PC-9 (cell line): ENCODE measurements around the gene ALDH1A3. TPM values are rescaled to one million over a fixed set of nuclear protein-coding genes. Genes with fewer than 3 reads are reported as not detected.

Source experiments
- BruUV-seq: library from RNA; stranded (reverse); fragments of 400-500 nt; replicated peaks from 2 replicates; lab custom pipeline; 2021; lab: Mats Ljungman, UMichigan
- CTCF ChIA-PET: fragments of 300-600 bp; sonication (Branson Sonifier 250); formaldehyde crosslinking; loops from one replicate; lab custom pipeline; 2022; ENCODE audit warnings: antibody characterized with exemption; lab: Charles Lee
- POLR2A ChIA-PET: fragments of 300-600 bp; sonication (Branson Sonifier 250); formaldehyde crosslinking; loops from one replicate; lab custom pipeline; 2022; ENCODE audit warnings: antibody characterized with exemption; ENCODE audit not compliant: unreplicated experiment; lab: Charles Lee
- DNase-seq, 2 experiments: peaks; one replicate each; pipeline versions ENCODE4 v3.0.0 to v3.0.0-alpha.2; 2015 to 2022; ENCODE audit warnings: mixed read lengths in 1 of 2
- H2AFZ ChIP-seq: fragments of 200-600 bp; sonication (generic); 2 replicates; pipeline ENCODE4 v1.8.1; 2017; ENCODE audit warnings: antibody characterized with exemption
- H3F3A ChIP-seq: fragments of 200-600 bp; sonication (generic); 2 replicates; pipeline ENCODE4 v1.8.1; 2017; ENCODE audit warnings: antibody characterized with exemption, mild to moderate bottlenecking, low read depth; ENCODE audit not compliant: insufficient read depth
- H3K27ac ChIP-seq: fragments of 200-600 bp; sonication (generic); 2 replicates; pipeline ENCODE4 v1.6.1; 2016; ENCODE audit warnings: mixed run types
- H3K27me3 ChIP-seq: fragments of 200-600 bp; sonication (generic); 2 replicates; pipeline ENCODE4 v1.6.1; 2016; ENCODE audit warnings: low read depth, mixed run types; ENCODE audit not compliant: insufficient read depth
- H3K36me3 ChIP-seq: fragments of 200-600 bp; sonication (generic); 2 replicates; pipeline ENCODE4 v1.6.1; 2016; ENCODE audit warnings: low read depth, mixed run types
- H3K4me1 ChIP-seq: fragments of 200-600 bp; sonication (generic); replicated peaks from 2 replicates; pipeline ENCODE4 v1.6.1; 2016; ENCODE audit warnings: mixed run types; ENCODE audit not compliant: insufficient read depth
- H3K4me2 ChIP-seq: fragments of 200-600 bp; sonication (generic); 2 replicates; pipeline ENCODE4 v1.6.1; 2017; ENCODE audit warnings: mixed run types
- H3K4me3 ChIP-seq: fragments of 200-600 bp; sonication (generic); 2 replicates; pipeline ENCODE4 v1.6.1; 2016; ENCODE audit warnings: mixed run types
- H3K79me2 ChIP-seq: fragments of 200-600 bp; sonication (generic); 2 replicates; pipeline ENCODE4 v1.6.1; 2017; ENCODE audit warnings: low read depth, mixed run types
- H3K9me2 ChIP-seq: fragments of 200-600 bp; sonication (generic); 2 replicates; pipeline ENCODE4 v1.8.1; 2017; ENCODE audit warnings: mild to moderate bottlenecking; ENCODE audit not compliant: insufficient read depth
- H3K9me3 ChIP-seq: fragments of 200-600 bp; sonication (generic); 2 replicates; pipeline ENCODE4 v1.8.1; 2016; ENCODE audit warnings: low read depth; ENCODE audit not compliant: insufficient read depth
- H4K20me1 ChIP-seq: fragments of 200-600 bp; sonication (generic); 2 replicates; pipeline ENCODE4 v1.8.1; 2017; ENCODE audit not compliant: insufficient read depth
- EZH2 ChIP-seq: fragments of 200-600 bp; sonication (generic); IDR thresholded peaks from 2 replicates; pipeline ENCODE4 v1.8.0; 2017; ENCODE audit warnings: antibody characterized with exemption, low read depth
- intact Hi-C: fragments of 100-400 bp; cut with micrococcal nuclease; formaldehyde crosslinking; loops from one replicate; pipeline ENCODE4 v1.10.0; 2022; ENCODE audit not compliant: unreplicated experiment
- total RNA-seq: library from RNA; stranded (reverse); gene quantifications from 2 replicates; pipeline ENCODE4 v1.2.3, GENCODE V29; 2021
- TF ChIP-seq, protein P1 (sequence below): fragments of 200-600 bp; sonication (generic); conservative IDR thresholded peaks from 2 replicates; pipeline ENCODE4 v1.6.1; 2017; ENCODE audit warnings: mixed run types, antibody characterized with exemption, mild to moderate bottlenecking, moderate library complexity

The ALDH1A3 gene
- total RNA-seq, 1 experiment from 2014 or later, result 469 TPM

DNA sequence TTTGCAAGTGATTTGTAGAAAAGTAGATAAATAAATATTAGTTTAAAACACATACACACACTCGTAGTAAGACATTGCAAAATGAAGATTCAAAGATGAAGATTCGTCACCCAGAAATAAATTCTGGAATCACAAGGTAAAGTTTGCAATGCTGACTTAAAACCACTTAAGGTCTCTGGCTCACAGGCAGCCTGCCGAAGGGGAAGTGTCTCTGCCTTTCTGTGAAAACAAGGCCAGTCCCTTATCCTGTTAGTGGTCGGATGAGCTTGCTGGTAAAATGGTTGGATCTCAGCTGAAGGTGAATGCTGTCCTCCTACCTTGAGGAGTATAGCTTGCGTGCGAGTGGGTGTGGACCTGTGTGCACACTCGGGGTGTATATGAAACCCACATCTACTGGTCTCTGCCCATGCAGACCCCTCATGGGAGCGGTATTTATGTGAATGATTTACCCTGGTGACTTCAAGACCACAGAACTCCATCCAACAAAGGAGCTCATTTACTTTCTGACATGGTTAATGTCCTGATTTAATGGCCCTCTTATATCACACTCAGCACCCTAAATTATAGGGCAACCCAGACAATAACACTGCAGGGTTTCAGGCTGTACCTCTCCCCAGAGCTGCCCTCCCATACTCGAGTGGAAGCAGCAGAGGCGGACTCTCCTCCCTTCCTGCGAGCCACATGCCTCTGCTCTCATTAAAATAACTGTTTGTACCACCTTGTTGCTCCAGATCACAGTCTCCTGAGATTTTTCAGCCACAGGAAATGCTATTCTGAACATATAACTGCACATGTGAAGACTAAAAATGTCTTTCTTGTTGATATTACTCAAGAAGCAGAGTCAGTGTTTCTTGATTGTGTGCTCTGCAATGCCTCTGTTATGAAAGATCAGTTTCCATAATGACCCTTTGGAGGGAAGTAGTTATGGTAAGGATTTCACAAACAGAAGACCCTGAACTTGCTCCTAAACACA, 45.9 kb upstream of the ALDH1A3 start:
- no TSS peak for BruUV-seq
- no peaks in the 10 kb centered on the region for H3K79me2 ChIP-seq
- no peaks in the 10 kb centered on the region for H4K20me1 ChIP-seq
- no peaks in the 10 kb centered on the region for H3K27me3 ChIP-seq
- no peak for DNase-seq
- H2AFZ ChIP-seq, result peak overlapping the region; percentile 44
- H3K4me3 ChIP-seq, result no peak overlapping the region
- TF ChIP-seq, protein P1, sequence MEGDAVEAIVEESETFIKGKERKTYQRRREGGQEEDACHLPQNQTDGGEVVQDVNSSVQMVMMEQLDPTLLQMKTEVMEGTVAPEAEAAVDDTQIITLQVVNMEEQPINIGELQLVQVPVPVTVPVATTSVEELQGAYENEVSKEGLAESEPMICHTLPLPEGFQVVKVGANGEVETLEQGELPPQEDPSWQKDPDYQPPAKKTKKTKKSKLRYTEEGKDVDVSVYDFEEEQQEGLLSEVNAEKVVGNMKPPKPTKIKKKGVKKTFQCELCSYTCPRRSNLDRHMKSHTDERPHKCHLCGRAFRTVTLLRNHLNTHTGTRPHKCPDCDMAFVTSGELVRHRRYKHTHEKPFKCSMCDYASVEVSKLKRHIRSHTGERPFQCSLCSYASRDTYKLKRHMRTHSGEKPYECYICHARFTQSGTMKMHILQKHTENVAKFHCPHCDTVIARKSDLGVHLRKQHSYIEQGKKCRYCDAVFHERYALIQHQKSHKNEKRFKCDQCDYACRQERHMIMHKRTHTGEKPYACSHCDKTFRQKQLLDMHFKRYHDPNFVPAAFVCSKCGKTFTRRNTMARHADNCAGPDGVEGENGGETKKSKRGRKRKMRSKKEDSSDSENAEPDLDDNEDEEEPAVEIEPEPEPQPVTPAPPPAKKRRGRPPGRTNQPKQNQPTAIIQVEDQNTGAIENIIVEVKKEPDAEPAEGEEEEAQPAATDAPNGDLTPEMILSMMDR, result no peak
- TF ChIP-seq EZH2, result no peak
- no peaks in the 10 kb centered on the region for H3K36me3 ChIP-seq
- no peaks in the 10 kb centered on the region for H3K4me1 ChIP-seq
- no peak overlapping the region for H3K27ac ChIP-seq
- POLR2A ChIA-PET, result no interaction called here
- H3K9me2 ChIP-seq, result no peaks in the 10 kb centered on the region
- no peaks in the 10 kb centered on the region for H3F3A ChIP-seq
- H3K9me3 ChIP-seq, result no peaks in the 10 kb centered on the region
- intact Hi-C loops, result no loop called here
- CTCF ChIA-PET, result no interaction called here
- no peak overlapping the region for H3K4me2 ChIP-seq

- intact Hi-C loops, result no loop called here
- Histone ChIP-seq H3K36me3 (no peaks in the 10 kb centered on the region), H3K9me2 (no peaks in the 10 kb centered on the region), H3K9me3 (no peaks in the 10 kb centered on the region), H4K20me1 (no peaks in the 10 kb centered on the region), H2AFZ (no peak overlapping the region), H3K4me2 (no peak overlapping the region), H3K4me3 (no peak overlapping the region), H3K4me1 (no peaks in the 10 kb centered on the region), H3K27ac (no peak overlapping the region), H3K27me3 (no peaks in the 10 kb centered on the region), H3F3A (no peaks in the 10 kb centered on the region), H3K79me2 (no peaks in the 10 kb centered on the region)
- TF ChIP-seq, protein P1, result no peak
- TF ChIP-seq EZH2, result no peak
- CTCF ChIA-PET, result no interaction called here
- BruUV-seq, result no TSS peak
- no peak for DNase-seq
- POLR2A ChIA-PET, result no interaction called here
Observed at GRCh38 chr15:100834731-100835130, 44.9 kb upstream of the ALDH1A3 start.

- POLR2A ChIA-PET, result interaction anchor here (0.8 kb wide), 1 partner anchor 122 kb away, joined by 4 read pairs; no protein-coding TSS in a partner anchor
- no peaks in the 10 kb centered on the region for H3K9me3 ChIP-seq
- intact Hi-C loops, result no loop called here
- H2AFZ ChIP-seq, result peak overlapping the region; percentile 22; the same call in 1 of the 2 replicates
- H3K27ac ChIP-seq, result no peak overlapping the region
- no peaks in the 10 kb centered on the region for H3K9me2 ChIP-seq
- H3K79me2 ChIP-seq, result no peaks in the 10 kb centered on the region
- no peak for TF ChIP-seq EZH2
- TF ChIP-seq, protein P1, result no peak
- H3K4me1 ChIP-seq, result no peaks in the 10 kb centered on the region
- H3K4me2 ChIP-seq, result no peak overlapping the region
- no peaks in the 10 kb centered on the region for H3F3A ChIP-seq
- no peak for DNase-seq
- H3K27me3 ChIP-seq, result no peaks in the 10 kb centered on the region
- no peaks in the 10 kb centered on the region for H3K36me3 ChIP-seq
- no peak overlapping the region for H3K4me3 ChIP-seq
- CTCF ChIA-PET, result no interaction called here
- BruUV-seq, result no TSS peak
- no peaks in the 10 kb centered on the region for H4K20me1 ChIP-seq
Observed at GRCh38 chr15:100835636-100836035, 44.0 kb upstream of the ALDH1A3 start.
